Left kidney (tissue), 8 donors: Measurements from ENCODE around the gene GRHPR. TPM values are rescaled to one million over a fixed set of nuclear protein-coding genes. Genes with fewer than 3 reads are reported as not detected.

Experiments used
- DNase-seq: peaks from one replicate; pipeline ENCODE4 v3.0.0-alpha.2; 2013
- long read RNA-seq, 8 donors: transcript quantifications; one replicate each; lab custom pipeline, GENCODE V29; 2026
- polyA plus RNA-seq: library from polyadenylated mRNA; unstranded; fragments of 120-200 nt; gene quantifications from one replicate; pipeline ENCODE4 v1.2.1, GENCODE V29; 2013; ENCODE audit not compliant: insufficient read length

The GRHPR gene
- 124 TPM for polyA plus RNA-seq
- long read RNA-seq, donor 1, full-length matches to known transcripts = 58 of 85 reads
- long read RNA-seq, donor 1, partial matches to known transcripts = 21 of 85 reads
- long read RNA-seq, donor 1, other reads (novel, unspliced or antisense) = 6 of 85 reads
- long read RNA-seq, donor 2, full-length matches to known transcripts = 77 of 90 reads
- long read RNA-seq, donor 2, partial matches to known transcripts = 13 of 90 reads
- long read RNA-seq, donor 2, other reads (novel, unspliced or antisense) = 0 of 90 reads
- long read RNA-seq, donor 3, full-length matches to known transcripts = 58 of 58 reads
- long read RNA-seq, donor 3, partial matches to known transcripts = 0 of 58 reads
- long read RNA-seq, donor 3, other reads (novel, unspliced or antisense) = 0 of 58 reads
- long read RNA-seq, donor 4, full-length matches to known transcripts = 6 of 6 reads
- long read RNA-seq, donor 4, partial matches to known transcripts = 0 of 6 reads
- long read RNA-seq, donor 4, other reads (novel, unspliced or antisense) = 0 of 6 reads
- long read RNA-seq, donor 5, full-length matches to known transcripts = 123 of 152 reads
- long read RNA-seq, donor 5, partial matches to known transcripts = 29 of 152 reads
- long read RNA-seq, donor 5, other reads (novel, unspliced or antisense) = 0 of 152 reads
- long read RNA-seq, donor 6, full-length matches to known transcripts = 72 of 93 reads
- long read RNA-seq, donor 6, partial matches to known transcripts = 21 of 93 reads
- long read RNA-seq, donor 6, other reads (novel, unspliced or antisense) = 0 of 93 reads
- long read RNA-seq, donor 7, full-length matches to known transcripts = 91 of 138 reads
- long read RNA-seq, donor 7, partial matches to known transcripts = 47 of 138 reads
- long read RNA-seq, donor 7, other reads (novel, unspliced or antisense) = 0 of 138 reads
- long read RNA-seq, donor 8, full-length matches to known transcripts = 39 of 39 reads
- long read RNA-seq, donor 8, partial matches to known transcripts = 0 of 39 reads
- long read RNA-seq, donor 8, other reads (novel, unspliced or antisense) = 0 of 39 reads

- peak; percentile 75 for DNase-seq
These were observed at the start of gene GRHPR for GRCh38 chr9:37422289-37423104. Gene GRHPR (plus strand): TSS chr9:37422696. CDS start chr9:37422751, 55 bp downstream.

GRCh38 chr9:37372839-37373238 lies 49.7 kb upstream of the GRHPR start:
- no peak for DNase-seq

- DNase-seq = no peak
These were observed 48.9 kb upstream of the GRHPR start for GRCh38 chr9:37373621-37374020.

- no peak for DNase-seq
These were observed 47.6 kb upstream of the GRHPR start for GRCh38 chr9:37374892-37375291.

GRCh38 chr9:37377688-37378612 lies 44.5 kb upstream of the GRHPR start:
- DNase-seq = no peak

- no peak for DNase-seq
These were observed 43.9 kb upstream of the GRHPR start for GRCh38 chr9:37378613-37379004.

GRCh38 chr9:37379835-37380234 lies 42.7 kb upstream of the GRHPR start:
- DNase-seq = no peak

- no peak for DNase-seq
These were observed 41.9 kb upstream of the GRHPR start for GRCh38 chr9:37380570-37380969.

- DNase-seq = no peak
These were observed 41.3 kb upstream of the GRHPR start for GRCh38 chr9:37381094-37381741.

- DNase-seq = no peak
These were observed 40.1 kb upstream of the GRHPR start for GRCh38 chr9:37382161-37382981.

GRCh38 chr9:37382982-37383357 lies 39.5 kb upstream of the GRHPR start:
- DNase-seq = no peak

GRCh38 chr9:37383393-37383792 lies 39.1 kb upstream of the GRHPR start:
- no peak for DNase-seq

GRCh38 chr9:37383876-37384746 lies 38.4 kb upstream of the GRHPR start:
- no peak for DNase-seq

GRCh38 chr9:37385286-37385685 lies 37.2 kb upstream of the GRHPR start:
- DNase-seq = no peak

- DNase-seq = no peak
These were observed 35.5 kb upstream of the GRHPR start for GRCh38 chr9:37386988-37387387.

GRCh38 chr9:37390759-37391158 lies 31.7 kb upstream of the GRHPR start:
- no peak for DNase-seq

- no peak for DNase-seq
These were observed 30.2 kb upstream of the GRHPR start for GRCh38 chr9:37392272-37392671.

GRCh38 chr9:37395229-37395628 lies 27.3 kb upstream of the GRHPR start:
- no peak for DNase-seq
